RCC 7860 (cell line): ENCODE measurements around the gene ZNF844.
"Not testable (repeated sequence)": the region's sequence is repeated elsewhere in the genome, so short reads cannot be mapped to it uniquely, and the experiment has no call there.

Experiments used
- DNase-seq: peaks from one replicate; pipeline ENCODE4 v3.0.0-alpha.2; 2015; ENCODE audit warnings: low spot score
- FAIRE-seq: peaks from 2 replicates; lab custom pipeline; 2012; peaks lifted over from hg19 to GRCh38; lab: Jason Lieb, UNC

Gene ZNF844

GRCh38 chr19:12064590-12065538 lies at the start of gene ZNF844:
ZNF844 (plus strand) TSS chr19:12064731; CDS start chr19:12064874, 143 bp downstream.
- no peak for FAIRE-seq
- DNase-seq, result peak; percentile 57

- no peak for DNase-seq
- FAIRE-seq, result no peak
Observed at GRCh38 chr19:12015015-12015752, 49.3 kb upstream of the ZNF844 start.

GRCh38 chr19:12015753-12016116 lies 48.8 kb upstream of the ZNF844 start:
- DNase-seq (no peak), FAIRE-seq (no peak)

- DNase-seq (no peak), FAIRE-seq (no peak)
Observed at GRCh38 chr19:12034198-12034597, 30.3 kb upstream of the ZNF844 start.

GRCh38 chr19:12034620-12035019 lies 29.9 kb upstream of the ZNF844 start:
- no peak for DNase-seq
- FAIRE-seq, result no peak

GRCh38 chr19:12035220-12036172 lies 29.0 kb upstream of the ZNF844 start, which contains the start of gene ZNF433:
ZNF433 (minus strand) TSS chr19:12035679; CDS start chr19:12035539, 140 bp downstream.
- peak; percentile 65 for FAIRE-seq
- peak; percentile 59 for DNase-seq

- FAIRE-seq, result no peak
Observed at GRCh38 chr19:12042893-12043292, 21.6 kb upstream of the ZNF844 start.

GRCh38 chr19:12043752-12044422 lies 20.6 kb upstream of the ZNF844 start:
- FAIRE-seq (no peak), DNase-seq (no peak)

More at GRCh38 chr19:12042893-12043292, 21.6 kb upstream of the ZNF844 start:
- DNase-seq, result no peak

- FAIRE-seq, result no peak
- no peak for DNase-seq
Observed at GRCh38 chr19:12047868-12048267, 16.7 kb upstream of the ZNF844 start.

- FAIRE-seq, result no peak
- peak; percentile 17 for DNase-seq
Observed at GRCh38 chr19:12052091-12052496, 12.4 kb upstream of the ZNF844 start.

GRCh38 chr19:12052497-12053169 lies 11.9 kb upstream of the ZNF844 start, which contains the start of gene ZNF878:
ZNF878 (minus strand) TSS chr19:12052961; CDS start chr19:12052801, 160 bp downstream.
- DNase-seq, result peak; percentile 91
- peak; percentile 80 for FAIRE-seq

GRCh38 chr19:12055784-12056183 lies 8.7 kb upstream of the ZNF844 start:
- no peak for FAIRE-seq
- DNase-seq, result no peak

- no peak for DNase-seq
Observed at GRCh38 chr19:12075538-12076139, 11.1 kb downstream of the ZNF844 start.

GRCh38 chr19:12076331-12076730 lies 11.8 kb downstream of the ZNF844 start:
- FAIRE-seq, DNase-seq: not testable (repeated sequence)

More at GRCh38 chr19:12075538-12076139, 11.1 kb downstream of the ZNF844 start:
- no peak for FAIRE-seq

- FAIRE-seq (no peak), DNase-seq (no peak)
Observed at GRCh38 chr19:12077375-12077774, 12.8 kb downstream of the ZNF844 start.

GRCh38 chr19:12083336-12083735 lies 18.8 kb downstream of the ZNF844 start:
- not testable (repeated sequence) for FAIRE-seq, DNase-seq

GRCh38 chr19:12085074-12085818 lies 20.7 kb downstream of the ZNF844 start:
- FAIRE-seq, result no peak

GRCh38 chr19:12090807-12091206 lies 26.3 kb downstream of the ZNF844 start:
- FAIRE-seq (no peak), DNase-seq (no peak)

More at GRCh38 chr19:12085074-12085818, 20.7 kb downstream of the ZNF844 start:
- DNase-seq, result no peak
